Measurements from ENCODE around the gene RAB13. TPM values are rescaled to one million over a fixed set of nuclear protein-coding genes. Genes with fewer than 3 reads are reported as not detected.

The RAB13 gene
- total and polyA plus RNA-seq, 2 donors (not counting 1 experiment from before 2014, with no cell fraction given): 0.09 to 9.7 TPM

Small RNA genes within 50 kb of the gene (small RNA-seq; reads per million reads assigned to genes)
- gene MIR6737 (ENCODE audit: insufficient read length, low read depth, low replicate concordance): not detected

Other genes starting within 250 kb of the RAB13 start
- 15.6 and 16.2 TPM in 2 replicates for gene SLC27A3, start 210.9 kb downstream of the RAB13 start, total RNA-seq
- gene SLC27A3, start 210.9 kb downstream of the RAB13 start, polyA plus RNA-seq: 8.9 and 19.4 TPM in 2 replicates
- 99.6 and 105 TPM in 2 replicates for gene GATAD2B, start 63.4 kb downstream of the RAB13 start, total RNA-seq
- 15.0 and 16.7 TPM in 2 replicates for gene GATAD2B, start 63.4 kb downstream of the RAB13 start, polyA plus RNA-seq
- gene DENND4B, start 39.6 kb downstream of the RAB13 start, total RNA-seq: 272 and 275 TPM in 2 replicates
- 389 and 440 TPM in 2 replicates for gene DENND4B, start 39.6 kb downstream of the RAB13 start, polyA plus RNA-seq
- 153 and 157 TPM in 2 replicates for gene CRTC2, start 27.7 kb downstream of the RAB13 start, total RNA-seq
- 94.6 and 120 TPM in 2 replicates for gene CRTC2, start 27.7 kb downstream of the RAB13 start, polyA plus RNA-seq
- gene SLC39A1, start 22.8 kb downstream of the RAB13 start, total RNA-seq: 28.1 and 29.8 TPM in 2 replicates
- 19.2 and 19.3 TPM in 2 replicates for gene SLC39A1, start 22.8 kb downstream of the RAB13 start, polyA plus RNA-seq
- gene CREB3L4, start 18.4 kb downstream of the RAB13 start, total RNA-seq: 19.9 and 21.8 TPM in 2 replicates
- gene CREB3L4, start 18.4 kb downstream of the RAB13 start, polyA plus RNA-seq: 23.4 and 28.1 TPM in 2 replicates
- gene JTB, start 8.7 kb downstream of the RAB13 start, total RNA-seq: 99.1 and 106 TPM in 2 replicates
- gene JTB, start 8.7 kb downstream of the RAB13 start, polyA plus RNA-seq: 144 and 159 TPM in 2 replicates
- gene RPS27, start 4.4 kb upstream of the RAB13 start, total RNA-seq: 4,276 and 4,812 TPM in 2 replicates
- gene RPS27, start 4.4 kb upstream of the RAB13 start, polyA plus RNA-seq: 12,632 and 15,978 TPM in 2 replicates
- gene NUP210L, start 168.7 kb upstream of the RAB13 start, total RNA-seq: 0.15 and 0.20 TPM in 2 replicates
- 0.04 TPM in 1 of 2 replicates, not detected in the other for gene NUP210L, start 168.7 kb upstream of the RAB13 start, polyA plus RNA-seq
- 300 TPM in 2 replicates for gene TPM3, start 205.8 kb upstream of the RAB13 start, total RNA-seq
- gene TPM3, start 205.8 kb upstream of the RAB13 start, polyA plus RNA-seq: 186 and 301 TPM in 2 replicates
- gene CFAP141, start 220.0 kb upstream of the RAB13 start, total RNA-seq: not detected in 2 replicates
- gene CFAP141, start 220.0 kb upstream of the RAB13 start, polyA plus RNA-seq: not detected in 2 replicates
- gene UBAP2L, start 234.6 kb upstream of the RAB13 start, total RNA-seq: 218 and 219 TPM in 2 replicates
- gene UBAP2L, start 234.6 kb upstream of the RAB13 start, polyA plus RNA-seq: 147 and 251 TPM in 2 replicates